NCI-H2107 treated with DMSO at 0.1 percent for 48 hours (cell line): Measurements from ENCODE around the gene SYNGR2.
"Not testable (repeated sequence)": the region's sequence is repeated elsewhere in the genome, so short reads cannot be mapped to it uniquely, and the experiment has no call there.

Experiments used
- DNase-seq: peaks from one replicate; lab custom pipeline; 2025; ENCODE audit not compliant: unreplicated experiment; lab: John Stamatoyannopoulos, UW

The SYNGR2 gene

DNA sequence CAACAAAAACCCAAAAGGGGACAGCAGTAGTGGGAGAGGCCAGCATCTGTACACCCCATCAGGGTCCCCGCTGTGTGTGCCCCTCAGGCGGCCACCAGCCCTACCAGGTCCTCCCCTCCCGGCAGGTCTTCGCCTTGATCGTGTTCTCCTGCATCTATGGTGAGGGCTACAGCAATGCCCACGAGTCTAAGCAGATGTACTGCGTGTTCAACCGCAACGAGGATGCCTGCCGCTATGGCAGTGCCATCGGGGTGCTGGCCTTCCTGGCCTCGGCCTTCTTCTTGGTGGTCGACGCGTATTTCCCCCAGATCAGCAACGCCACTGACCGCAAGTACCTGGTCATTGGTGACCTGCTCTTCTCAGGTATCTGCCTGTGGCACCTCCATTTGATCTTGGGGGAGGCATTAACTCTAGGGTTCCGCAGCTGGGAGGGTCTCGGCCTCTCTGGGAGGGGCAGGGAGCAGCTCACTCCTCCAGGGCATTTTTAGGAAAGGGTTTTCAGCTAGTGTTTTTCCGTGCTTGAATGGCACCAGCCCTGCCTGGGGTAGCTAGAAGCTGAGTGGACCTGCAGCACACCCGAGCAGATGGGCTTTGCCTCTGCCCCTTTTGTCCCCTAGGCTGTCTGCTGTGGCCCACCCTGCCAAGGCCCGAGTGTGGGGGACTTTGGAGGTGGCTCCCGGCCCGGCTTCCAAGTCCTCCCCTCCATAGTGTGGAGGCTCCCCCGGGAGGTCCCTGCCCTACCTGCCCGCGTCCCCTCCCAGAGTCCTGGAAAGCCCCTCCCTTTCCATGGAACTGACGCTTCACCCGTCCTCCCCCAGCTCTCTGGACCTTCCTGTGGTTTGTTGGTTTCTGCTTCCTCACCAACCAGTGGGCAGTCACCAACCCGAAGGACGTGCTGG lies 2.6 kb downstream of the SYNGR2 start:
- DNase-seq: no peak

- not testable (repeated sequence) for DNase-seq
These were observed 3.3 kb downstream of the SYNGR2 start for GRCh38 chr17:78171591-78172248.

- DNase-seq: no peak
These were observed 4.1 kb downstream of the SYNGR2 start for GRCh38 chr17:78172249-78173051.

- DNase-seq: no peak
These were observed 4.8 kb downstream of the SYNGR2 start for GRCh38 chr17:78173097-78173715.

DNA sequence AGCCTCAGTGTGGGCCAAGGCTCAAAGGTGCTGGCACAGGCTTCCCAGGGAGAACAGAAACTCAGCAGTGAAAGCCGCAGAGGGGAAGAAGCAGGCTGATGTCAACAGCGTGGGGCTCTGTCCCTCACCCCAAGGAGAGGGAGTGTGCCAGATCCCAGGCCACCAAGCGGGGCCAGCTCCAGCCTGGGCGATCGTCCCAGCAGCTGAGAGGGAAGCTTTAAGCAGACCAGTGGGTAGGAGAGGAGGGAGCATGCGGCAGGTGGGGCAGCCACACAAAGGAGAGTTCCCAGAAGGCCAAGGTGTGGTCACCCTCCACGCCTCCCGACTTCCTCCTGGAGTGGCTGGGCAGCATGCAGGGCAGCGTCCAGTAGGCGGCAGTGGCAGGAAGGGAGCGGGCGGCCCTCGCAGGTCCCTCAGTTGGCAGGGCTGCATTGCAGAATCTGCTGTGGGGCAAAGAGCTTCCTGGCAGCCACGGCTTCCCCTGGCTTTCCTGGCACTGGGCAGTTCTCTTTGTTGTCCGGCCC lies 6.0 kb downstream of the SYNGR2 start:
- DNase-seq: no peak

GRCh38 chr17:78174870-78175642 lies 6.7 kb downstream of the SYNGR2 start:
- DNase-seq: no peak

DNA sequence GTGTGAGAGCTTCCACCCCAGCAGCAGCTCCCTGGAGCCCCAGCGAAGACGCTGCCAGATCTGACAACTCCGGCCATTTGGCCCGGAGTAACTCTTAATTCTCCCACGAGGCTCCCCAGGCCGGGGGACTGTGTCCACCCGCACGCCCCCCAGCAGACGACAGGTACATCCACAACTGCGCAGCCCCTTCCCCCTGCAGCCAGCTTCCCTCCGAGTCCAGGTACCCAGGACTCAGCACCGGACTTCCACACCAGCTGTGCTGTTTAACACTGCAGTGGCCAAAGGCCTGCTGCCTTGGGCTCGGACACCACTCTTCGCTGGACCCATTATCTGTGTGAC lies 7.2 kb downstream of the SYNGR2 start:
- DNase-seq: no peak

DNA sequence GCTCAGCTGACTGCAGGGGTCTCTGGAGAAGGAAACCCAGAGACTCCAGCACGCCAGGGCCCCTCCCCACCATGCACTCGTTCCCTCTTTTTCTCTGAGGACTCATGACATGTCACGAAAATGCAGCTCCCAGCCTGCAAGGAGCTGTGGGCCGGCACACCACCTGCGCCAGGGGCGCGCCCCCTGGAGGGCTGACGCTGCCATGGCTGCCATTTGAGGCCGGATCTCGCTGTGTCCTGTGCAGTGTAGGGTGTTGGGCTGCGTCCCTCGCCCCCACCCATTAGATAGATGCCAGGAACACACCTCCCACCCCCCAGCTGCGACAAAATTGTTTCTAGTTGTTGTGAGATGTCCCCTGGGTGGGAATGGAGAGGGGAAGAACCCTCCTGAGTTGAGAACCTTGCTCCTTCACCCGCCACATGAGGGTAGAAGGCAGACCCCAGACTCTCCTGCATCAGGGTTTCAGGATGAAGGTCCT lies 8.2 kb downstream of the SYNGR2 start:
- DNase-seq: no peak

DNA sequence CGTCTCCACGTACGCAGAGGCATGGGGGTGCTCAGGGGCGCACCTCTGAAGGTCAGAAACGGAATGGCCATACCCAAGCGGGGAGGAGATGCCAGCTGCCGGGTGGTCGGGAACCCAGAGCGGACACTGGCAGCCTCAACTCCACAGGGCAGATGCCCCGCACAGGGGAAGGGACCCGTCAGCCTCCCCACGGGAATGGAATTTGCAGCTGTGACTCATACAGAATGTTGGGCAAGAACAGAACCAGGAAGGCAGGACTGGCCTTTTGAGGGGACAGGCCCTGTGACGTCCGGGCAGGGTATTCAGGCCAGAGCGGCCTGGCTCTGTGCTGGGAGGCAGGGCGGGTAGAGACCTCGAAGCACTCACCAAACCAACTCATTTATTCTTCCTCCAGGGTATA lies 11.0 kb downstream of the SYNGR2 start:
- no peak for DNase-seq

DNA sequence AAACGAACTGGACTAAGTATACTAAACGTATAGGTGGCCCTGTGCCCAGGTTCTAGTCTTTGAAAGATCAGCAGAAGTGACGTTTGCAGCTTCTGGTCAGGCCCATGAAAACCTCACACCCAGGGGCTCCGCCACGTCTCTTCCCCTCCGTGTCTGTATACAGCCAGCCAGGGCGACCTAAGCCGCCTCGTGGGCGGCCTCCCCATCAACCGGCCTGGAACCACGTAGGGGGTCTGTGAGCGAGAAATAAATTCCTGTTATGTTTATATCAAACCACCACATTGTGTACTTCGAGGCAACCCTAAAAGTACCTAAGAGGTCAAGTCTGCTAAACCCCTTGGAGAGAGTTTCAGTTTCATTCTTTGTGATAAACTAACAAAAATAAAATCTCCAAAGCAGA lies 11.7 kb downstream of the SYNGR2 start:
- DNase-seq: no peak

DNA sequence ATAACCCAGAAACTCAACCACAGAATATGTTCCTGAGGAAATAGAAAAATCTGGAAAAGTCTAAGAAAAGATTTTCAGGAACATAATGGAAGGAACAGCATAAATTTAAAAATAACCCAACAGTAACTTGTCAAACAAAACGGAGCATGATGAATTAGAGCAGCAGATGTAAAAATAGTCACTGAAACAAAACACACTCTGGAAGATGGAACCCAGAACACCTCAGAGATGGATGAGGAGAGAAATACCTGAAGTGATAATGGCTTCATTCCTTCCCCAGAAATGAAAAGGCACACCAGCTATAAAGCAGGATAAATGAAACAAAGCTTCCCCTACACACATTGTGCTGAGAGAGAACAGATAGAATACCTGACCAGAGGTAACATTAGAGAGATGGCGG lies 12.1 kb downstream of the SYNGR2 start:
- no peak for DNase-seq

GRCh38 chr17:78182504-78182903 lies 14.1 kb downstream of the SYNGR2 start:
- no peak for DNase-seq

- no peak for DNase-seq
These were observed 15.5 kb downstream of the SYNGR2 start for GRCh38 chr17:78183916-78184315.

- no peak for DNase-seq
These were observed 16.0 kb downstream of the SYNGR2 start for GRCh38 chr17:78184351-78184750.

GRCh38 chr17:78184868-78185267 lies 16.5 kb downstream of the SYNGR2 start:
- DNase-seq: no peak

DNA sequence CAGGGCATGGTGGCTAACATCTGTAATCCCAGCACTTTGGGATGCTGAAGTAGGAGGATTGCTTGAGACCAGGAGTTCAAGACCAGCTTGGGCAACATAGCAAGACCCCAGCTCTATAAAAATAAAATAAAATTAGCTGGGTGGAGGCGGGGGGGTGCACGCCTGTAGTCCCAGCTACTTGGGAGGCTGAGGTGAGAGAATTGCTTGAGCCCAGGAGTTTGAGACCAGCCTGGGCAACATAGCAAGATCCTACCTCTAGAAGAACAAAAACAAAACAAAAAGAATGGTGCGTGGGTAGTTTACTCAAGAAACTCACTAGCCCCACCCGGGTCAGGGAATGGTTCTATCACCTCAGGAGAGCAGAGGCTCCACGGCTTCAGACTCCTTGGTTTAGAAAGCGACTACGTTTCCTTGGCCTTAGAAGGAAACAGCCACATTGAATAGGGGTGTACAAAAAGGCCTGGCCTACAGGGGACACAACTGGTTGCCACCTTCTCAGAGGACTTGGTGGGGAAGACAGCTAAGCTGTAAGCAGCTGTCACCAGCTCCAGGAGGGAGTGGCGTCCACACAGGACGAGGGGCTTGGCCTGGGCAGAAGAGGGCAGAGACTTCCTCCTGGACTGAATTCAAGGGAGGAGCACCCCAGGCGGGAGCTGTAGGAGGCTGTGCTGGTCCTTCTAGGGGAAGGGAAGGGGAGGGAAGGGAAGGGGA lies 17.8 kb downstream of the SYNGR2 start:
- DNase-seq: no peak

DNA sequence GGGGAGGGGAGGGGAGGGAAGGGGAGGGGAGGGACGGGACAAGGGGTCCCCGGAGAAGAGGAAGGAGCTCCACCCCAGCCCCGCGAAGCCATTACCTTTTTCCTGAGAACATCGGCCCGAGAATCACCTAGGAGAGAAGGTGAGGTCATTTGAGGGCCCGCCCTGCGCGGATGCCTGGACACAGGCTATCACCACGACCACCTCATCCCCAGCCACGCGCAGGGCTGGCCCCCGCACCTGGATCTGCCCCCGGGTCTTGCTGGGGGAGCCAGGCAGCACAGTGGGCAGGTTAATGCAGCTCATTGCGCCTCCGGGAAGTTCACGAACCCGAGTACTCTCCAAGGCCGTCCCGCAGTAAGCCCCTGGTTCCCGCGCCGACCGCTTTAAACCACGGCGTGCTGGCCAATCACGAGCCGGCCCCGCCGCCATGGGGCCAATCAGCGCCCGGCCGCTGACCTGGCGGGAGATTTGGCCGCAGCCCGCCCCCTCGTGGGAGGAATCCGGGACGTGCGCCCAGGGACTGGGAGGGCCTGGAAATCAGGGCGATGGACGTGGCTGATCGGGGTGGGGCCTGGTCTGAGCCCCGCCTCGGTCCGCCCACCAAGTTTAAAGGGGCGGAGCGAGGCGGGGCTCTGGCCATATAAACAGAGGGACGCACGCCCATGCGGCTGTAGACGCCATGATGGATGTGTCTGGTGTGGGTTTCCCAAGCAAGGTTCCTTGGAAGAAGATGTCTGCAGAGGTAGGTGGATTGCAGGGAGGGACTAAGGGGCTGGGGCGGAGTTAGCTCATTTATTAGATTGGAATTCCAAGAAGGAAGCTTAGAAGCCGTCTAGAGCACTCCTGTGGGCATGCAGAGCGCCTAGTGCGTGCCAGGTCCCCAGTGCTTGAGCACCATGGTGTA lies 18.6 kb downstream of the SYNGR2 start, which contains the start of the genes AFMID and TK1:
TSS of gene AFMID (plus strand) at position 671 of the 904 bp plus-strand sequence. CDS start at position 680, 9 bp downstream.
TSS of gene TK1 (minus strand) at position 361 of the 904 bp plus-strand sequence. CDS start at position 303, 58 bp downstream.
- peak; percentile 86 for DNase-seq

- DNase-seq: no peak
These were observed 28.3 kb downstream of the SYNGR2 start for GRCh38 chr17:78196716-78197115.
